Iris pigment epithelial cell (primary cell): Measurements from ENCODE around the gene RMRP.

Experiments used
- DNase-seq: peaks from one replicate; pipeline ENCODE4 v3.0.0-alpha.2; 2011; ENCODE audit warnings: low read depth

Gene RMRP

DNA sequence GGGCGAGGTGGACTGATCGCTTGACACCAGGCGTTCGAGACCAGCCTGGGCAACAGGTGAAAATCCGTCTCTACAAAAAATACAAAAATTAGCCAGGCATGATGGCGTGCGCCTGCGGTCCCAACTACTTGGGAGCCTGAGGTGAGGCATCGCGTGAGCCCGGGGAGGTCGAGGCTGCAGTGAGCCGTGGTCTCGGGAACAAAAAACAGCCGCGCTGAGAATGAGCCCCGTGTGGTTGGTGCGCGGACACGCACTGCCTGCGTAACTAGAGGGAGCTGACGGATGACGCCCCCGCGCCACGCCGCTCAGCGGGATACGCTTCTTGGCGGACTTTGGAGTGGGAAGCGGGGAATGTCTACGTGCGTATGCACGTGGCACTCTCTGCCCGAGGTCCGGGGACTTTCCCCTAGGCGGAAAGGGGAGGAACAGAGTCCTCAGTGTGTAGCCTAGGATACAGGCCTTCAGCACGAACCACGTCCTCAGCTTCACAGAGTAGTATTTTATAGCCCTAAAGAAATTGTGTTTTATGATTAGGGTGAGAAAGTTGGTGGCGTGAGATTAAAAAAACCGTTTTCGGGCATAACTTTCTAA is at the start of gene RMRP:
Gene RMRP, minus strand, starts transcription at position 474 of the 591 bp plus-strand sequence.
- DNase-seq: peak; percentile 100

DNA sequence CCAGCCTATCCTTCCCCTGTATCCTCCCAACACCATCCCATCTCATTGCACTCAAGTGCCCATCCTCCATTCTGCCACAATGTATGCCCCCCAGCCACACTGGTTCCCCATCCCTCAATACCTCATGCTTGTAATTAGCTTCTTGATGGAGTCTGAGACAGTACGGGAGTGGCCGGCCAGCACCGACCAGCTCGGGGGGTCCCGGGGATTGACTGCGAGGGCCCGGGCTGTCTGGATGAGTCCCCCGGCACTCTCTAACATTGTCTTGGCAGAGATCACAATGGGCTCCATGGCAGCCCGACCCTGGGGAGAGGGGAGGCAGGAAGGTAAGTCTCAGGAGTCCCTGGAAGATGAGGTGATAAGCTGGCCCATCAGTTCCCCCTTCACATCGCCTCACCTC is 49.1 kb upstream of the RMRP start:
- no peak for DNase-seq

DNA sequence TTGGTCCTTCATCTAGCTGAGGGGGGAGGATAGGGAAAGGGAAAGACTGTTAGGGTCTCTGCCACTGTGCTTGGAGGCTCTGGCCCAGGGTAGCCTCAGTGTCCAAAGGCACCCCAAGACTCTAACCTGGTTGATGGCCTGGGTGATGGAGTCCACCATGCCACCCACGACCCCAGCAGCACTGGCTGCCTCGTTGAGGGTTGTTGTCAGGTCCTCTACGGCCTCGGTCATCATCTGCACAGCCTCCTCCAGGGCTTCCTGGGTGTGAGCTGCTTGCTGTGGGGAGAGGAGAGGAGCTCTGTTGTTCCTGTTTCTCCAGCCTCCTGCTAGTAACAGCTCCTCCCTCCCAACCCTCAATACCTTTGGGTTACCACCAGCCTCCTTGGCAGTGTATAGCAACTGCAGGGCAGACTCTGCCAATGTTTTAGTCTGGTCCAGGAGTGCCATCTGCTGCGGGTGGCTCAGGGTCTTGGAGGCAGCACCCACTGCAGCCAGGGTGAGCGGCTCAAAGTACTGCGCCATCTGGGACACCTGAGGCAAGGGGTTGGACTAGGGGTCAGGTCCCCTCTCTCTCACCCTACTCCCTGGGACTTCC is 48.1 kb upstream of the RMRP start:
- no peak for DNase-seq

DNA sequence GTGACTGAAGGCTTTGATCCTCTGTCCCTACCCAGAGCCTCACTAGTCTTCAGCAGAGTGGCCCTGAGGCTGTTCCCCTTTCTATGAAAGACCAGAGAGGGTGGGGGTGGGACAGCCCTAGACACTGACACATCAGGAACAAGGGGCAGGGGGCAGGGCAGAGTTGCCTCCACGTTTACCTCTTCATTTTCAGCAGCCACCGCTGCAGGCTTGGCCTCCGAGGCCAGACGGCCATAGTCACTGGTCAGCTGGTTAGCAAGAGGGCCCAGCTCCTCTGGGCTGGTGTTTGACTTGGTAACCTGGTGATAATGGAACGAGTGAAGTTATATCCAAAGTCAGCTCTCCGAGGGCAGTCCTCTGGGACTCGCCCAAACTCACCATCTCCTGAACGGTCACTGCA is 47.6 kb upstream of the RMRP start:
- DNase-seq: no peak

DNA sequence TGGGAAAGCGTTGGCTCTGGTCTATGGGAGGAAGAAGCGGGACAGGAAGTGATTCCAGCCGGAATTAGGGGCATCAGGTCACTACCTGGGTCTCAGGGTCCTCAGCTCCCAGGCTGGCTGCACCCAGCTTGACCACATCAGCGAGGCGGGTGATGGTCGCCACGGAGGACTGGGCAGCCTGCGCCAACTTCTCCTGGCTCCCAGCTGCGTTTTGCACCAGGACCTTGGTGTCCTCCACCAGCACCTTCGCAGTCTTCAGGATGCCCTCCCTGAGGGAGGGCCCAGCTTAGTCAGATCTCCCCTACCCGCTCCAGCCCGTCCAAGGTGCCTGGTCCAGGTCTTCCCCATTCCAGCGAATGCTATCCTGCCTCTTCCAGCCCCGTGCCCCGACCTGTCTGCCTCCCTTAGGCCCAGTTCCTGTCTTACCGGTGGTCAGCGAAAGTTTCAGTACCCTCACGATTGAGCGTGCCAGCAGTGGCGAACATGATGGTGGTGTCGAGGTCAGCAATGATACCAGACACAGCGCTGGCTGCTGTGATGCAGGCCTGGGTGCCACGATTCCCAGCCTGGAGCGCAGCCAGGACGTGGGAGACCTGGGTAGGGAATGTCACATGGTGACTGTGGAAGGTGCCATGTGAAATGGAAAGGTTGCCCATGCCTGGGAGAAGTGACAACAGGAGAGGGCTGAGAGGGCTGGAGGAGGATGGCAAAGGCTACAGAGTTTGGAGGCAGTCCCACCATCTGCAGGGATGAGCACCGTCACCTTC is 46.3 kb upstream of the RMRP start:
- no peak for DNase-seq

DNA sequence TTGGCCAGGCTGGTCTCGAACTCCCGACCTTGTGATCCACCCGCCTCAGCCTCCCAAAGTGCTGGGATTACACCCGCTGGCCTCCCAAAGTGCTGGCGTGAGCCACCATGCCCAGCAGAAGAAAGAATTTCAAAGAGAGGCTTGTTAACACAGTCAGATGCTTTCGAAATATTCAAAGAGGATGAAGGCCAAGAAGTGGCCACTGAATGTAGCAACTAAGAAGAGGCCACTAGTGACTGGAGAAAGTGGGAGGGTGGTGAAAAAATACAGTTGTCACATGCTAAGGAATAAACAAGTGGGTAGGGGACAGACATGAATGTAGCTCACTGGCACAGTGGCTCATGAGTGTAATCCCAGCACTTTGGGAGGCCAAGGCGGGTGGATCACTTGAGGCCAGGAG is 44.9 kb upstream of the RMRP start:
- DNase-seq: no peak

DNA sequence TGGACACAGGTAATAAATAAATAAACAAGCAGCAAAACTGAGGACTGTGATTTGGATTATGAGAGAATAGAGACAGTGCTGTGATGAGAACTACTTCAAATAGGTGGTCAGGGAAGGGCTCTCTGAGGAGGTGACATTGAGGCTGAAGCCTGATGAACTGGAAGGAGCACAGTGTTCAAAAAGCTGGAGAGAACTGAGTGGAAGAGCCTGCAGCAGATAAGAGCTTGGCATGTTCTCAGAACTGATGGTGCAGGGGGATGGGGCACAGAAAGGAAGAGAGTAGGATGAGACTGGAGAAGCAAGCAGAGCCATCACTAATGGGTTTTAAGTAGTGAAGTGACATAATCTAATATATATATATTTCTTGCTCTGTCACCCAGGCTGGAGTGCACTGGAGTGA is 43.1 kb upstream of the RMRP start:
- no peak for DNase-seq

DNA sequence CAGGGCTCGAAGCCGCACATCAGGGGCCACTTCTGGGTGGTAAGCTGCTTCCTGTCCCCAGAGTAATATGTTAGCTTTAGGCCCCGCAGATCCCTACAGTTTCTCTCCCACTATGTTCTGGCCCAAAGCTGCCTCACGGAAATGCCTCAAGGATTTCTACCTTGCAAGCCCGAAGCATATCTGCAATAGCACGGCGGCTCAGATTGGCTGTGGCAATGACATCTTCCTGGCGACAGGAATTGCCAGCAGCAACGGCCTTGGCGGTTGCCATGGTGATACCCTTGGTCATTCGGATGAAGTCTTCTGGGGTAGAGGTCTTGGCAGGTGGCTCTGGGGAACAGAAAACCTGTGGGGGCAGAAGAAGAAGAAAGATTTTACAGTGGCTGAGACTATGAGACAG is 42.2 kb upstream of the RMRP start:
- DNase-seq: no peak

DNA sequence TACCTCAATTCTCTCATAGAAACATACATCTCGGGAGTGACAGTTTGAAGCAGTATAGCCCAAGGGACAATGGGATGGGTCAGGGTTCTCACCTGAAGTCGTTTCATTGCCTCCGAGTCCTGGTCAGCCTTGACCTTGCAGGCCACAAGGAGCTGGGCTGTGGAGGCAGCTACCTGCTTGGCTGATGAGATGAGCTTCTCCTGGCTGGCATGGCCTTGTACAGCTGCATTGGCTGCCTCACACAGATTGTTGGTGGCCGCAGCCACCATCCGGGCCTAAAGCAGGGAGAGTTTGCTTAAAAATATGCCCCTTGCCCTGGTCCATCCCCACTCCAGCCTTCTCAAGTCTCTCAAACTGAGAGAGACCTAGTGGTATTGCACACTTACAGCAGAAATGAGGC is 40.4 kb upstream of the RMRP start:
- no peak for DNase-seq

DNA sequence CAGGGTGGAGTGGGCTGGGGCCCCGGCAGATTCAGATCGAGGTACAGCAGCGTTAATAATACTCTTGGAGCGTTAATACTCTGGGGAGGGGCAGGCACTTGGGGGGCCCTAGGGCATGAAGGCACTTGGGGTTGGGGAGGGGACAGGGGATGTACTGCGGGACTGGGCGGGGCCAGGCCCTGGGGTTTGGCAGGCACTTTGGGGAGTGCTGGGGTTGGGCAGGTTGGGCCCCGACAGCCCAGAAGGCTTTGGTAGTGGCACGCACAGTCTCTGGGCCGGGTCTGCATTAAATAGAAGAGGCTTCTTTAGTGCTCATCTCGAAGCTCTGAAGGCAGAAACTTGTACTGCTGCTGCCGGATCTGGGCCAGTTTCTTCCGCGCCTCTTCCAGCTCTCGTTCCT is 39.7 kb upstream of the RMRP start:
- no peak for DNase-seq

DNA sequence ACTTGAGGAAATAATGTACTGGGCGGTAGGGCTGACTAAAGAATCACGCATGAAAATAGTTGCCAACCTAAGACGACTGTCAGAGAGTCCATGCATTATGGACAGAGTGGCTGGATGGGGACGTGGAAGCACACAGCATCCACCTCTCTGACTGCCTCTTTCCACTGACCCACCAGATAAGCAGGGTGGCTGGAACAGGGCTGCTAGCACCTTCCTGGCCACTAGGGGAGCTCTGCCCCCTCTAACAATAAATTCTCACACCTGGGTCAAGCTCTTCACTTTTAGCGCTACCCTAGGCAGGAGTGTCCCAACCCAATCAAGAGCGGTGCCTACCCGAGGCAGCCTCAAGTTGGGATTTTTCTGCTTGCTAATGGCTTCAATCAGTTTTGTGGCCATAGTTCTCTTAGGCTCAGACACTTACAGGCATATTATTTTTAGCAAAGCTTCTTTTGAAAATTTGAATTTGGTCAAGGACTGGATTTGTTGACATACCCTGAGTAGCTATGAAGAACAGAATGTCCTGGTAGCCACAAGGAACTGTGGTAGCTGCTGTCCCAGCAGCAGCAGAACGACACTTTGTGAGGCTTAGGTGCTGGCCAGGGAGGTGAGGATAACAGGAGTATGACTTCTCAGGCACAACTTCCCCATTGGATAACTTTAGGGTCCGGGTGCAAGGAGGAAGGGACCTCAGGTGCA is 38.8 kb upstream of the RMRP start:
- peak; percentile 55 for DNase-seq

DNA sequence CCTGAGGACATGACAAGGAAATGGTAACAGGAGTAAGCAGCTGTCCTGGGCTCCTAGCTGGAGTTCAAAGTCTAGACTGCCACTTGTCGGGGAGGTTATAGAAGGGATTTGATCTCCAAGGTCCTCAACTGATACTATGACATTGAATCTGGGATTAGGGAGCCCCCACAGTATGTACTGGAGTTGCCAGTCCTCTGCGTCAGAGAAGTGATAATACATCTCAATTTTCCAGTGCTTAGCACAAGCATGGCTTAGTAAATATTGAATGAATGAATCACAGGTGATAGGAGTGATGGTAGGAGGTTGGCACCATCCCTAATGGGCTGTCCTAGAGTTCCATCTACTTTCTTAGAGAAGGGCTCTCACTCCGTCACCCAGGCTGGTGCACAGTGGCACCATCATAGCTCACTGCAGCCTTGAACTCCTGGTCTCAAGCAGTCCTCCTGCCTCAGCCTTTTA is 38.2 kb upstream of the RMRP start:
- DNase-seq: no peak

DNA sequence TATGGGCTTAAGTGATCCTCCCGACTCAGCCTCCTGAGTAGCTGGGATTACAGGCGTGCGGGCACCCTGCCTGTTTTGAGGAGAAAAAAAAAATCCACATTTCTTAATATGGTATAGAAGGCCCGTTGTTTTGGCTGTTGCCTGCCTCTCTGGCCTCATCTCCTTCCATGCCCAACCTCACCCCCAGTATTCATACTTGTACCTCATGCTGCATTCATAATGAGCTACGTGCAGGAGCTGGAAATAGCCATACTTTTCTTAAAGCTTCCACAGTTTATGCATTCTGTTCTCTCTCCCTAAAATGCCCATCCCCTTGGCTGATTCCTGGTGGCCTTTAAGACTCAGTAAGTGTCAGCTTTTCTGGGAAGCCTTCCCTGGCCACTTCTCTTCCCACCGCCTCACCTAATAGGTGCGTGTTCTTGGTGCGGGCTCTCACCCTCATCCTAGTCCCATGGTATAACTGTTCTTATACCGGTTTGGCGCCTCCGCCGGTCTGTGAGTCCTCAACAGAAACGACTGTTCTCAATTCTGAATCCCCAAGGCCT is 34.0 kb upstream of the RMRP start:
- no peak for DNase-seq

DNA sequence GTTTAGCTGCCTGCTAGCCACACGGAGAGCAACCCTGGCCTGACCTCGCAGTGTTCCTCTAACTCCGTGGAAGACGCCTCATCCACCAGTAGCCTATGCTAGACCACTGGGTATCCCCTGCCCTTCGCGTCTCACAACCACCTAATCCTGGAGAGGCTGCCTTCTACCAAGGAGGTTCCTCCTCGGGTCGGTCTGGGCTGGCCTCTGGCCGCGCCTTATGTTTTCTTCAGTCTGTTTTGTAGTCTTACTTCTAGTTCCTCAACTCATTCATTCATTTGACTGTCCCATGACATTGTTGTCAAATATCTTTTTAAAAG is 33.5 kb upstream of the RMRP start:
- DNase-seq: no peak

DNA sequence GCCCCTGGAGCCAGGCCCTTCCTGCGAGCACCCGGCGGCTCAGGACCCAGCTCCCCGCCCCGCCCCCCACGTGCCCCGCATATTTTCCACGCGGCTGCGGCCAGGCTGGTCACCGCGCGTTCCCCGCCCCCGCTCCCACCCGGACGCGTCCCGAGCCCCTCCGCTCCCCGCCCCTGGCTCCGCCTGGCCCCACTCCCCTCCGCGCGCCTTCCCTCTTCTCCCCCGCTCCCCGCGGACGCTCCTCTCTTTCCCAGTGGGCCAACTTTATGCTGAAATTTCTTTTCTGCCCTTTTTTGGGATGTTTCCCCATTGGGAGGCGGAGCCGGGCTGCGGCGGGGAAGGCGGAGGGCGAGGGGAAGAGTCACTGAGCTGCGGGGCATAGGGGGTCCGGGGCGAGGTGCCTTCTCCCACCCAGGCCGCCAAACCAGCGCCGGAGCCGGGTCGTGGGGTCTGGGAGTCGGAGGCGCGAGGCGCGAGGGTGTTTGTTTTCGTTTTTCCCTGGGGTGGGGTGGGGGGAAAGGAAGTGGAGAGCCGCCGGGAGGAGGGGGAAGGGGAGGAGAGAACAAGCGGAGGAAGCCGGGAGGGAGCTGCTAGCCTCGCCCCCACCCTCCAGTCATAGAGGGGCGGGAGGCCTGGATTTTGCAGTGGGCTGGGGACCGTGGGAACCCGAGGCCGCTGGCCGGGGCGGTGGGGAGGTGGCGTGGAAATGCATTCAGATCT is 33.0 kb upstream of the RMRP start:
- peak; percentile 76 for DNase-seq

DNA sequence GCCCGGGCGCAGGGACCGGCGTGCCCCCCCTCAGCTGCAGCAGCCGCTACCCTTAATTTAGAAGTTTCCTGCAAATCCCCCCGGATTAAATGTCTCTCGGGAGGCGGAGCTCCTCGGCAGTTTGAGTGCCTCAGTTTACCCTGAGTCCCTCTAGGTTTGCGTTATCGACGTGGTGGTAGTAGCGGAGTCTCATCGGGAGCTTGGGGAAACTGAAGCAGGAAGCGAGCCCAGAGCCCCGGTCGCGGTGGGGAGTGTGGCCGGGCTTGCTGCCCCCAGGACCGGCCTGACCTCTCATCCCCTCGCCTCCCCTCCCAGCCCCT is 32.4 kb upstream of the RMRP start:
- DNase-seq: peak; percentile 82

DNA sequence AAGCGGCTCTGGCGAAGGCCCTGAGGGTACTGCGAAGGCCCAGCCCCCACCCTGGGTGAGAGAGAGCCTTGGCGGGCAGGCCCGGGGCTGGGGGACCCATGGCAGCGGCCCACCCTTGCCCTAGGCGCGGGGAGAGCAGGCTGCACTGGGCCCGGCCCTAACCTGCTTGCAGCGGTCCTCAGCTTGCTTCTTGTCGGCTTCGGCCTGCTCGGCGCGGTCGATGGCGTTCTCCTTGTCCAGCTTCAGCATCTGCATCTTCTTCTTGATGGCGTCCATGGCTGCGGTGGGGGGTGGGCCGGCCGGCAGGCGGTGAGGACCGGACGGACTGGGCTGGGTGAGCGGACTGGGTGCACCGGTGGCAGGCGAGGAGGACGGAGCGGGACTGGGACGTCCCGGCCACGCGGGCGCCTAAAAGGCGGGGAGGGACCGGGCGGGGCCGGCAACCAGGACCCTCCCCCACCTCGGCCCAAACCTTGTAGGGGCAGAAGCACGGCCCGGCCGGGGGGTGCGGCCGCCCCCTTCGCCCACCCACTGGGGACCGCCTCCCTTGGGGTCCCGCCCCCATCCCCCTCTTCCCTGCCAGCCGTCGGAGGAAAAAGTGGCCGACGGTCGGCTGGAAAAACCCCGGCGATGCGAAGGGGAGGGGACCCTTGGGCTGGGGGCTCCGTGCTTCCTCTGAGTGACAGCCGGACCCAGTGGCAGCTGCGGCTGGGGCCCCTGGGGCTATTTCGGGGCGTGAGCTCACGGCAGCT is 31.9 kb upstream of the RMRP start, which contains the start of gene TPM2:
Gene TPM2, minus strand, starts transcription at position 384 of the 752 bp plus-strand sequence. Its CDS starts 108 bp downstream, at position 276.
- peak; percentile 84 for DNase-seq

DNA sequence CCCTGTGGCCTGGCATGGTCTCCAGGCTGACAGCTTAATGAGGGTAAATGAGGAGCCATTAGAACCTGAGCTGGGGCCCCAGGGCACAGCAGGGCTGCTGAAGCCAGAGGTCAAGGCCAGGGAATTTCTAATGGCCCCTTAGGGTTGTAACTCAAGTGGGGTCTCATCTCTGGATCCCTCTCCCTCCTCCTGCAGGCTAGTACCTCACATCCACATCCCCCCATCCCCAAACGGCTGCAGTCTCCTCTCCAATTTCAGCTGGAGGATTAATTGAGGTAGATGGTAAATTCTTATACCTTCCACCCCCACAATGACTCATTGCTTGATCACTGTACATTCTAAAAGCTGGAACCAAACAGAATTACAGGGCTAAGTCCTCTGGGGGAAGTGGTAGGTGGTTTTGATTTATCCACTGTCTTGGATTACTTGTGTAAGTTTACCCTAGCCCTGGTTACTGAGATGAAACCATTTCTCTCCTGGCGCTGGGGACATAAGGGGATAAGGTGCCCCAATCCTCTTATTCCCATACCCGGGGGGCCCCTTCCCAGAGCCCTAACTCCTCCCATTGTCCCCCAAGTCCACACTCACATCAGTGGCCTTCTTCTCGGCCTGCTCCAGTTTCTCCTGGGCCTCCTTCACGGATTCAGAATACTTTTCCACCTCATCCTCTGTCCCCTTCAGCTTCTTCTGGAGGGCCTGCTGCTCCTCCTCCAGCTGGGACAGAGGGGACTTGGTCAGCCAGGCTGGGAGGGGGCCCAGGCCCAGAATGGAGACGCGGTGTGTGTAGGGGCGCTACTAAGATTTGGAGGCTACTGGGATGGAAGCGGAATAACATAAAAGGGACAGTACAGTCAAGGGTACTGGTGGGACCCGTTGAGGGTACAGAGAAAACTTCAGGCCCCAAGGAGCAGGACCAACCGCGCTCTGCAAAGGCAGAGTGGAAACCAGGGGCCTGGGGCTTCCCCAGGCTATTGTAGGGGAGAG is 31.0 kb upstream of the RMRP start:
- peak; percentile 88 for DNase-seq

DNA sequence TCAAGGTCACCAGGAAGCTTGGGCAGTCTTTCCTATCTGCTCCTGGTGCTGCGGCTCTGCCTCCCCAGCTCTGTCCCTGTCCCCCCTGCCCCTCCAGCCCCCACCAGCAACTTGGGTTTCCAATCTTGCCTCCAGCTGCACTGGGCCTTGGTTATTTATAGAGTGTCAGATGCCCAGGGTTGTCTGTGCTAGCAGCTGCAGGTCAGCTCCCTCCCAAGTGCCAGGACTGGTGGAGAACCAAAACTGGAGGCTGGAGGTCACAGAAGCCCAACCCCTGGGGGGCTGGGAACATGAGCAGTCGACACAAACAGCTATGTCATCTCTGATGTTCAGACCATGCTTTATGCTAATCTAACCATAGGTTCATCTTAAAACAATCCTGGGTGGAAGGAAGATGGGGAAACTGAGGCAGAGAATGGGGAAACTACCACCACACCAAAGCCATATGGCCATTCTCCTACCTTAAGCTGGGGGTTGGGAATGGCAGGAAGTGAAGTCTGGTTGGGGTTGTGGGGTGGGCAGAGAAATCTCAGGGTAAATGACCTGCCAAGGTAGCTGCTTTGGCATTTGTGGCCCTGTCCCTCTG is 30.2 kb upstream of the RMRP start:
- no peak for DNase-seq

DNA sequence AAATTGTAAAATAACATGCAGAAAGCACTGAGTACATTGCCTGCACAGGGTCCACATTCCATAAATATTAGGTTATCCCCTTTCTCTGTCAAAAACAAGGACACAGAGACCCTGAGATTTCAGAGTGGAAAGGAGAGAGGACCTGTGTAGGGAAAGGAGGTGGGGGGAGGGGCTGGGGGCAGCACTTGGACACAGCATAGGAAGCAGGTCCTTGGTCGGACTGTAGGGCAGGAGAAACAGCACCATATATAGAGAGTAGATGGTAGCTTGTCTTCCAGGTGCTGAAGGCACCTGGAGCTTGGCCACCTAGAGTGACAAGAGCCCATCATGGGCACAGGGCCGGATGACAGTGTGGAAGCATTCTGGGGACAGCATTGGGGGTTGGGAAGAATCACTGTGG is 29.5 kb upstream of the RMRP start:
- DNase-seq: no peak
